K562 (cell line): Measurements from ENCODE around the gene LIPH. TPM values are rescaled to one million over a fixed set of nuclear protein-coding genes. Genes with fewer than 3 reads are reported as not detected.

Experiments used
- BCL6 ChIP-seq: fragments of 250-450 bp; sonication (Bioruptor Pico); IDR thresholded peaks from 2 replicates; pipeline ENCODE4 v1.4.0; 2020
- E2F4 ChIP-seq: sonication (generic); formaldehyde crosslinking; IDR thresholded peaks from 2 replicates; pipeline ENCODE4 v1.8.0; 2022; ENCODE audit warnings: mild to moderate bottlenecking, low read depth, missing genetic modification reagents
- FUS ChIP-seq: fragments of 200-400 bp; formaldehyde crosslinking; optimal IDR thresholded peaks from 2 replicates; pipeline ENCODE3; 2017; ENCODE audit warnings: low read depth, low read length
- GTF2E2 ChIP-seq: fragments of 200-800 bp; sonication (Bioruptor generic); IDR thresholded peaks from 2 replicates; pipeline ENCODE4 v1.6.1; 2016; ENCODE audit warnings: missing genetic modification characterization, missing compliant biosample characterization
- KDM2B ChIP-seq: fragments of 250-450 bp; sonication (Bioruptor Pico); IDR thresholded peaks from 2 replicates; pipeline ENCODE4 v1.8.0; 2021; ENCODE audit warnings: mild to moderate bottlenecking, moderate library complexity
- LARP7 ChIP-seq: fragments of 450-650 bp; IDR thresholded peaks from 2 replicates; pipeline ENCODE4 v1.6.1; 2016
- SIN3A ChIP-seq, 2 experiments: fragments of 150-350 bp in 1 of 2; IDR thresholded peaks; 2 replicates each; pipeline ENCODE4 v1.6.1; 2011 to 2016; ENCODE audit warnings: borderline replicate concordance in 2 of 2, low read depth in 2 of 2, low read length in 2 of 2, mild to moderate bottlenecking in 2 of 2, moderate library complexity in 2 of 2; ENCODE audit not compliant: control insufficient read depth in 1 of 2
- polyA plus RNA-seq, 8 experiments: library from polyadenylated mRNA; depleted of rRNA in 4 of 8; stranded (reverse) in 5 of 8; unstranded in 3 of 8; fragments of >200 nt; fragmentation: Nextera tagmentation in 2 of 8; fragmentation: Illumina TruSeq in 1 of 8; extraction: Ambion mirVana in 2 of 8; extraction: Trizol in 1 of 8; gene quantifications; 2 replicates each; pipeline versions ENCODE4 v1.2.1 to v1.2.3, GENCODE V29; 2011 to 2014; ENCODE audit warnings: inconsistent platforms in 1 of 8, missing spikeins in 1 of 8
- total RNA-seq, 7 experiments: library from RNA; depleted of rRNA in 6 of 7; stranded (reverse); fragments of >200 nt in 6 of 7; fragmentation: Illumina TruSeq in 2 of 7; extraction: Trizol in 2 of 7; gene quantifications; 2 replicates each; pipeline versions ENCODE4 v1.2.1 to v1.2.3, GENCODE V29; 2011 to 2021; ENCODE audit warnings: low replicate concordance in 1 of 7
- TF ChIP-seq, protein P1 (sequence below): fragments of 200-800 bp; sonication (Bioruptor generic); IDR thresholded peaks from 2 replicates; pipeline ENCODE4 v1.6.1; 2017; ENCODE audit warnings: missing genetic modification characterization, missing compliant biosample characterization
- TF ChIP-seq, protein P2 (sequence below): fragments of 450-650 bp; IDR thresholded peaks from 2 replicates; pipeline ENCODE4 v1.6.1; 2017; ENCODE audit warnings: antibody characterized with exemption, mild to moderate bottlenecking
- TF ChIP-seq, protein P3 (sequence below), 3 experiments: fragments of 200-800 bp in 1 of 3; sonication (Bioruptor generic) in 1 of 3; sonication (generic) in 1 of 3; formaldehyde crosslinking in 1 of 3; IDR thresholded peaks; 2 replicates each; pipeline versions ENCODE4 v1.6.1 to v1.8.0; 2016 to 2022; ENCODE audit warnings: mild to moderate bottlenecking in 2 of 3, missing compliant biosample characterization in 2 of 3, missing genetic modification characterization in 2 of 3, missing genetic modification reagents in 1 of 3
- TF ChIP-seq, protein P4 (sequence below): sonication (generic); formaldehyde crosslinking; IDR thresholded peaks from 2 replicates; pipeline ENCODE4 v1.8.0; 2023; ENCODE audit warnings: missing genetic modification reagents, mild to moderate bottlenecking, borderline replicate concordance

The LIPH gene
- total and polyA plus RNA-seq, 9 of the 15 experiments (the other 6 are each of a cell fraction or from before 2014, with no cell fraction given): 0.73 to 1.8 (median 1.3) TPM

GRCh38 chr3:185498503-185499396 lies 53.6 kb downstream of the LIPH start, which contains the start of gene TMEM41A (continued):
- TF ChIP-seq, protein P1, sequence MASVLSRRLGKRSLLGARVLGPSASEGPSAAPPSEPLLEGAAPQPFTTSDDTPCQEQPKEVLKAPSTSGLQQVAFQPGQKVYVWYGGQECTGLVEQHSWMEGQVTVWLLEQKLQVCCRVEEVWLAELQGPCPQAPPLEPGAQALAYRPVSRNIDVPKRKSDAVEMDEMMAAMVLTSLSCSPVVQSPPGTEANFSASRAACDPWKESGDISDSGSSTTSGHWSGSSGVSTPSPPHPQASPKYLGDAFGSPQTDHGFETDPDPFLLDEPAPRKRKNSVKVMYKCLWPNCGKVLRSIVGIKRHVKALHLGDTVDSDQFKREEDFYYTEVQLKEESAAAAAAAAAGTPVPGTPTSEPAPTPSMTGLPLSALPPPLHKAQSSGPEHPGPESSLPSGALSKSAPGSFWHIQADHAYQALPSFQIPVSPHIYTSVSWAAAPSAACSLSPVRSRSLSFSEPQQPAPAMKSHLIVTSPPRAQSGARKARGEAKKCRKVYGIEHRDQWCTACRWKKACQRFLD (CRISPR knock-in tag): peak; percentile 75
- TF ChIP-seq KDM2B (CRISPR knock-in tag) (peak; percentile 70; the same call in 1 of the 2 replicates), FUS (peak; percentile 24), LARP7 (no peak), SIN3A (IDR thresholded peaks at IDR 0.05; ENCODE audit: borderline replicate concordance in 2 of 2, control insufficient read depth in 1 of 2, low read depth in 2 of 2, low read length in 2 of 2) (peak; percentile 67 to 89; a peak in 2 of 4 replicates), E2F4 (peak; percentile 41; the same call in 1 of the 2 replicates), GTF2E2 (tag) (peak; percentile 87), BCL6 (CRISPR knock-in tag) (no peak)
- TF ChIP-seq, protein P2, sequence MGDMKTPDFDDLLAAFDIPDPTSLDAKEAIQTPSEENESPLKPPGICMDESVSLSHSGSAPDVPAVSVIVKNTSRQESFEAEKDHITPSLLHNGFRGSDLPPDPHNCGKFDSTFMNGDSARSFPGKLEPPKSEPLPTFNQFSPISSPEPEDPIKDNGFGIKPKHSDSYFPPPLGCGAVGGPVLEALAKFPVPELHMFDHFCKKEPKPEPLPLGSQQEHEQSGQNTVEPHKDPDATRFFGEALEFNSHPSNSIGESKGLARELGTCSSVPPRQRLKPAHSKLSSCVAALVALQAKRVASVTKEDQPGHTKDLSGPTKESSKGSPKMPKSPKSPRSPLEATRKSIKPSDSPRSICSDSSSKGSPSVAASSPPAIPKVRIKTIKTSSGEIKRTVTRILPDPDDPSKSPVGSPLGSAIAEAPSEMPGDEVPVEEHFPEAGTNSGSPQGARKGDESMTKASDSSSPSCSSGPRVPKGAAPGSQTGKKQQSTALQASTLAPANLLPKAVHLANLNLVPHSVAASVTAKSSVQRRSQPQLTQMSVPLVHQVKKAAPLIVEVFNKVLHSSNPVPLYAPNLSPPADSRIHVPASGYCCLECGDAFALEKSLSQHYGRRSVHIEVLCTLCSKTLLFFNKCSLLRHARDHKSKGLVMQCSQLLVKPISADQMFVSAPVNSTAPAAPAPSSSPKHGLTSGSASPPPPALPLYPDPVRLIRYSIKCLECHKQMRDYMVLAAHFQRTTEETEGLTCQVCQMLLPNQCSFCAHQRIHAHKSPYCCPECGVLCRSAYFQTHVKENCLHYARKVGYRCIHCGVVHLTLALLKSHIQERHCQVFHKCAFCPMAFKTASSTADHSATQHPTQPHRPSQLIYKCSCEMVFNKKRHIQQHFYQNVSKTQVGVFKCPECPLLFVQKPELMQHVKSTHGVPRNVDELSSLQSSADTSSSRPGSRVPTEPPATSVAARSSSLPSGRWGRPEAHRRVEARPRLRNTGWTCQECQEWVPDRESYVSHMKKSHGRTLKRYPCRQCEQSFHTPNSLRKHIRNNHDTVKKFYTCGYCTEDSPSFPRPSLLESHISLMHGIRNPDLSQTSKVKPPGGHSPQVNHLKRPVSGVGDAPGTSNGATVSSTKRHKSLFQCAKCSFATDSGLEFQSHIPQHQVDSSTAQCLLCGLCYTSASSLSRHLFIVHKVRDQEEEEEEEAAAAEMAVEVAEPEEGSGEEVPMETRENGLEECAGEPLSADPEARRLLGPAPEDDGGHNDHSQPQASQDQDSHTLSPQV: no peak
- TF ChIP-seq, protein P3, sequence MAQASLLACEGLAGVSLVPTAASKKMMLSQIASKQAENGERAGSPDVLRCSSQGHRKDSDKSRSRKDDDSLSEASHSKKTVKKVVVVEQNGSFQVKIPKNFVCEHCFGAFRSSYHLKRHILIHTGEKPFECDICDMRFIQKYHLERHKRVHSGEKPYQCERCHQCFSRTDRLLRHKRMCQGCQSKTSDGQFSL (CRISPR knock-in tag; IDR thresholded peaks at IDR 0.05): 0 out of 2 replicates have a peak, but pooled peaks have one; percentile 43
- TF ChIP-seq, protein P3 (tag; IDR thresholded peaks at IDR 0.05): no peak
- TF ChIP-seq, protein P4, sequence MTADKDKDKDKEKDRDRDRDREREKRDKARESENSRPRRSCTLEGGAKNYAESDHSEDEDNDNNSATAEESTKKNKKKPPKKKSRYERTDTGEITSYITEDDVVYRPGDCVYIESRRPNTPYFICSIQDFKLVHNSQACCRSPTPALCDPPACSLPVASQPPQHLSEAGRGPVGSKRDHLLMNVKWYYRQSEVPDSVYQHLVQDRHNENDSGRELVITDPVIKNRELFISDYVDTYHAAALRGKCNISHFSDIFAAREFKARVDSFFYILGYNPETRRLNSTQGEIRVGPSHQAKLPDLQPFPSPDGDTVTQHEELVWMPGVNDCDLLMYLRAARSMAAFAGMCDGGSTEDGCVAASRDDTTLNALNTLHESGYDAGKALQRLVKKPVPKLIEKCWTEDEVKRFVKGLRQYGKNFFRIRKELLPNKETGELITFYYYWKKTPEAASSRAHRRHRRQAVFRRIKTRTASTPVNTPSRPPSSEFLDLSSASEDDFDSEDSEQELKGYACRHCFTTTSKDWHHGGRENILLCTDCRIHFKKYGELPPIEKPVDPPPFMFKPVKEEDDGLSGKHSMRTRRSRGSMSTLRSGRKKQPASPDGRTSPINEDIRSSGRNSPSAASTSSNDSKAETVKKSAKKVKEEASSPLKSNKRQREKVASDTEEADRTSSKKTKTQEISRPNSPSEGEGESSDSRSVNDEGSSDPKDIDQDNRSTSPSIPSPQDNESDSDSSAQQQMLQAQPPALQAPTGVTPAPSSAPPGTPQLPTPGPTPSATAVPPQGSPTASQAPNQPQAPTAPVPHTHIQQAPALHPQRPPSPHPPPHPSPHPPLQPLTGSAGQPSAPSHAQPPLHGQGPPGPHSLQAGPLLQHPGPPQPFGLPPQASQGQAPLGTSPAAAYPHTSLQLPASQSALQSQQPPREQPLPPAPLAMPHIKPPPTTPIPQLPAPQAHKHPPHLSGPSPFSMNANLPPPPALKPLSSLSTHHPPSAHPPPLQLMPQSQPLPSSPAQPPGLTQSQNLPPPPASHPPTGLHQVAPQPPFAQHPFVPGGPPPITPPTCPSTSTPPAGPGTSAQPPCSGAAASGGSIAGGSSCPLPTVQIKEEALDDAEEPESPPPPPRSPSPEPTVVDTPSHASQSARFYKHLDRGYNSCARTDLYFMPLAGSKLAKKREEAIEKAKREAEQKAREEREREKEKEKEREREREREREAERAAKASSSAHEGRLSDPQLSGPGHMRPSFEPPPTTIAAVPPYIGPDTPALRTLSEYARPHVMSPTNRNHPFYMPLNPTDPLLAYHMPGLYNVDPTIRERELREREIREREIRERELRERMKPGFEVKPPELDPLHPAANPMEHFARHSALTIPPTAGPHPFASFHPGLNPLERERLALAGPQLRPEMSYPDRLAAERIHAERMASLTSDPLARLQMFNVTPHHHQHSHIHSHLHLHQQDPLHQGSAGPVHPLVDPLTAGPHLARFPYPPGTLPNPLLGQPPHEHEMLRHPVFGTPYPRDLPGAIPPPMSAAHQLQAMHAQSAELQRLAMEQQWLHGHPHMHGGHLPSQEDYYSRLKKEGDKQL (CRISPR knock-in tag): no peak; the same call in 1 of the 2 replicates
